HuH-7.5 (cell line): ENCODE results near the gene TAT.
"Not testable (repeated sequence)": the region's sequence is repeated elsewhere in the genome, so short reads cannot be mapped to it uniquely, and the experiment has no call there.

Source experiments
- DNase-seq: peaks from one replicate; pipeline ENCODE4 v3.0.0; 2011; ENCODE audit warnings: low spot score

TAT gene

GRCh38 chr16:71584543-71585317 lies 7.8 kb upstream of the TAT start:
- no peak for DNase-seq

- DNase-seq: not testable (repeated sequence)
Observed at GRCh38 chr16:71582553-71582848, 5.6 kb upstream of the TAT start.

GRCh38 chr16:71574702-71575101 lies 2.2 kb downstream of the TAT start:
- DNase-seq: no peak

DNA sequence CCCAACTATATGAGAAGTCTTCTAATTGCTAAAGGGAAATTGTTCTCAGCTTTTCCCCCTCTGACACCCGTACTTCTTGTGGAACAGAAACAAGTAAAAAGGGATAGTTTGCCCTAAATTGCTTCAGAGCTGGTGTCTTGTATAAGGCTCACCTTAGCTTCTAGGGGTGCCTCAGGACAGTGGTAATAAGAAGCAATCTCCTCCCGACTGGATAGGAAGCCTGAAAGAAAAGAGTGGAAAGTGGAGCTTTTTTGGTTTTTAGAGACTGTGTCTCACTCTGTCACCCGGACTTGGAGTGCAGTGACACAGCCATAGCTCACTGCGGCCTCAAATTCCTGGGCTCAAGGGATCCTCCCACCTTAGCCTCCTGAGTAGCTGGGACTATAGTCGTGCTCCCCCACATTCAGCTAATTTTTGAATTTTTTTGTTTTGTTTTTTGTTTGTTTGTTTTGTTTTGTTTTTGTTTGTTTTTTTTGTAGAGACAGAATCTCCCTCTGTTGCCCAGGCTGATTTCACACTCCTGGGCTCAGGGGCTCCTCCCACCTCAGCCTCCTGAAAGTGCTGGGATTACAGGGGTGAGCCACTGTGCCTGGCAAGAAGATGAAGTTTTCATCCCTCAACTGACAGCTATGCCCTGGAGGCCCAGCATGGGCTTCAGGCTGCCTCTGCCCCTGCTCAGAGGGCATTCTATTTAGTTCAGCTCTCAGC lies 3.4 kb downstream of the TAT start:
- DNase-seq: no peak

GRCh38 chr16:71572497-71573116 lies 4.3 kb downstream of the TAT start:
- no peak for DNase-seq

- DNase-seq: no peak
Observed at GRCh38 chr16:71570144-71570543, 6.7 kb downstream of the TAT start.

GRCh38 chr16:71569621-71570020 lies 7.3 kb downstream of the TAT start:
- no peak for DNase-seq

DNA sequence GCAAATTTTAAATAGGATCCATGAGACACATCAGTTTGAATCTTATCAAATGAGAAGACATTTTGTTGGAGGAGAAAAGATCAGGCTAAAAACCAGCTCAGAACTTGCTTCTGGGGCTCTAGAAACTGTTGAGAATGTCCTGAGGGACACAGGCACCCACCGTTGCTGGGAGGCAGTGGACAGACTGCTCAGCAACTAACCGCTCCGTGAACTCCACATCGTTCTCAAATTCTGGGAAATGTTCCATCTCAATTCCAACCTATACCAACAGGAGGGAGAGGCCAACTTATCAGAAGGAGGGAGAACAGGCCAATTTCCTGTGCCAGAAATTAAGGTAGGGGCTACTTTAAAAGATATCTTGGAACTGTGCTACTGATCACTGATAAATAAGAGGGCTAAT lies 8.3 kb downstream of the TAT start:
- no peak for DNase-seq

- DNase-seq: no peak
Observed at GRCh38 chr16:71567931-71568330, 9.0 kb downstream of the TAT start.

GRCh38 chr16:71565812-71566700 lies 10.8 kb downstream of the TAT start:
- no peak for DNase-seq

- DNase-seq: no peak
Observed at GRCh38 chr16:71564335-71564967, 12.4 kb downstream of the TAT start.

DNA sequence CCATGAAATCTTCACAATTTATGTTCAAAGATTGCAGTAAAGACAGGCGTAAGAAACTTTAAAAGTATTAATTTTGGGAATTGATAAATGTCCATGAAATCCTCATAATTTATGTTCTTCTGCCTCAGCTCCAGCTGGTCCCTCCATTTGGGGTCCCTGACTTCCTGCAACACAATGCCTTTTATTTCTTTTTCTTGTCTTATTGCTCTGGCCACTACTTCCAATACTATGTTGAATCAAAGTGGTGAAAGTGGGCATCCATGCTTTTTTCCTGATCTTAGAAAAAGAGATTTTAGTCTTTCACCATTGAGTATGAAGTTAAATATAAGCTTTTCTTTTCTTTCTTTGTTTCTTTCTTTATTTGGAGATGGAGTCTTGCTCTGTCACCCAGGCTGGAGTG lies 14.3 kb downstream of the TAT start:
- no peak for DNase-seq

- DNase-seq: not testable (repeated sequence)
Observed at GRCh38 chr16:71561886-71562285, 15.0 kb downstream of the TAT start.

- no peak for DNase-seq
Observed at GRCh38 chr16:71559855-71560254, 17.0 kb downstream of the TAT start.

DNA sequence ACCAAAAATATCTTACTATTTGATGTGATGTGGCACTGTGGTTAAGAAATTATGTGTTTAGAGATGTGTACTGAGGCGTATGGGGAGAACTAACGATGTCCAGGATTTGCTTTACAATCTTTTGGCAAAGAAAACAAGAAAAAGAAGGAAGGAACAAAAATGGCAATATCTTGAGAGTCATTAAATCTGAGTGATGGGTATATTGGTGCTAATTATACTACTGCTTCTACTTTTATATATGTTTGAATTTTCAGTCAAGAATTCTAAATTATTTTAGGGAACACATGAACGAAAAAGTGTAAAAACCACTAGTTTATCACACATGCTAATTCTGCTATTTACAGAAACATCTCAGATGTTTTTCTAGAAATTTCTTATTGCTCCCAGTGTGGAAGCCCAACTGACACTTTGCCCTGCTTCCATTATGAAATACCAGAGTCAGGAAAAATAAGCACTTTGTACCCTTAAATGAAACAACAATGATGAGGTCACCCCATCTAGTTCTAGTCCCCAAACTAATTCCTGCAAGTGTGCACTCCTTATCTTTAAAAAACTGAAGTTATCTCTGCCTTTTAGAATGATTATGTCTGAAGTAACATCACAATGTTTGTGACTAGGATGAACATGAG lies 18.8 kb downstream of the TAT start:
- DNase-seq: no peak

DNA sequence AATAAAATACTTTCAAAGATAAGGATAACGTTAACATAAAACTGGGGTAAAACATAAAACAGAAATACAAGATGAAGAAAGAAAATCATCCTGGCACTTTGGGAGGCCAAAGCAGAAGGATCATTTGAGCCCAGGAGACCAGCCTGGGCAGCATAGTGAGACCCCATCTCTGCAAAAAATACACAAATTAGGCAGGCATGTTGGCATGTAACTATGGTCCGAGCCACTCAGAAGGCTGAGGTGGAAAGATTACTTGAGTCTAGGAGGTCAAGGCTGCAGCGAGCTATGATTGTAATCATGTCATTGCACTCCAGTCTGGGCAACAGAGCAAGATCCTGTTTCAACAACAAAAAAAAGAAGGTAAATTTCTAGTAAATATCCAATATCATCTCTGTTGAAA lies 19.6 kb downstream of the TAT start:
- no peak for DNase-seq

- no peak for DNase-seq
Observed at GRCh38 chr16:71555230-71555891, 21.5 kb downstream of the TAT start.

DNA sequence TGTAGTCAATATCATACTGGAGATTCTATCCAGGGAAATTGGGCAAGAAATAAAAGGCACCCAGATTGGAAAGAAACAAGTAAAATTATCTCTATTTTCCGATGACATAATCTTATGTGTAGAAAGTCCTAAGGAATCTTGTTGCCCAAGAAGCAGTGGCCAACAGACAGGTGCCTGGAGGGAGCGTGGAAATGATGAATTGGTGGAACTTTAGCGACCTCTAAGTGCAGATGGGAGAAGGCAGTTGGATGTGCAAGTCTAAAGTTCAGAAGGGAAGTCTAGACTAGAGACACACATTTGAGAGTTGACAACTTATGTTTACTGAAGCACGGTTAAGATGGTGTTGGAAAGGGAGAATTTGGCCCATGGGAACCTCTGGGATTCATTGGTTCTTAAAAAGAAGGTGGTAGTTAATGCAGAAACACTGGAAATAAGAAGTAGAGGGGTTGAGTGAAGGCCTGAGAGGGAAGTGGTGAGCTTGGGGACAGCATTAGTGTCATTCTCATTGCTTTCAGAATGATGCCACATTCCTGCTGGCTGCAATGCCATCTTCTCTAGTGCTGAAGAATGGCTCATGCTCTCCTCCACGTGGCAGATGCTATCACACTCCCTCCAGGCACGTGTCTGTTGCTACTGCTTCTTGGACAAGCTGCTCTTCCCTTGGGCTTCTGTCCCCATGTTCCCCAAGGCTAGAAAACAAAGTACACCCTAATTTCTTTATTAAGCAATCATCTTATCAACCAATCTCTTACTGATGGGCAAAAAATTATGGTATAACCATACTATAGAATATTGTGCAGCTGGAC lies 24.0 kb downstream of the TAT start:
- DNase-seq: no peak

DNA sequence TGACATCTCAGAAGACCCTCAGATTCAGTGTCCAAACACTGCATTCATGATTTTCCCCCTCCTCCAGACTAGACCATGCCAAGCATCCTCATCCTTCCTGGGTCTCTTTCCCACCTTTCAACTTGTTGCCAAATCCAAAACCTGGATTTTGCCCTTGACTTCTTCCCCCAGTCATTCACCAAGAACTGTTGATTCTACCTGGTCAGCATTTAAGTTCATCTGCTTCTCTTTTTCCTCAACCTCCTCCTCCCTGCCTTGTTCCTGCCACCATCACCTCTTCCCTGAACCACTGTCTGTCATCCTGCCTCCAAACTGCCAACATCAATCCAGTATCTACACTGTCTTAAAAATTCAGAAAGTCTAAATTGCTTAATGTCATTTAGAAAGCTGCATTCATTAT lies 29.7 kb downstream of the TAT start:
- no peak for DNase-seq

- peak; percentile 36 for DNase-seq
Observed at GRCh38 chr16:71542377-71542776, 34.5 kb downstream of the TAT start.
